Endodermal cell (in vitro differentiated cells): ENCODE data around the gene TPST2. TPM values are rescaled to one million over a fixed set of nuclear protein-coding genes. Genes with fewer than 3 reads are reported as not detected.

ENCODE experiments used
- DNase-seq: peaks from one replicate; pipeline ENCODE4 v3.0.0-alpha.2; 2017
- H3K27ac ChIP-seq: 2 replicates; pipeline ENCODE4 v1.5.1; 2013; ENCODE audit warnings: mild to moderate bottlenecking, low read depth, low read length, moderate library complexity
- H3K27me3 ChIP-seq: 2 replicates; pipeline ENCODE4 v1.6.1; 2013; ENCODE audit warnings: mild to moderate bottlenecking, low read length, moderate library complexity; ENCODE audit not compliant: insufficient read depth, control insufficient read depth, poor library complexity, severe bottlenecking
- H3K36me3 ChIP-seq: 2 replicates; pipeline ENCODE4 v1.7.0; 2013; ENCODE audit warnings: mild to moderate bottlenecking, low read length, moderate library complexity; ENCODE audit not compliant: control insufficient read depth, insufficient read depth
- H3K4me1 ChIP-seq: one replicate; pipeline ENCODE4 v1.7.0; 2013; ENCODE audit warnings: low read length; ENCODE audit not compliant: control insufficient read depth, insufficient read depth
- H3K4me3 ChIP-seq: 2 replicates; pipeline ENCODE4 v1.5.1; 2013; ENCODE audit warnings: mild to moderate bottlenecking, low read length, moderate library complexity
- H3K9ac ChIP-seq: 2 replicates; pipeline ENCODE4 v1.6.1; 2013; ENCODE audit warnings: mild to moderate bottlenecking, low read length, moderate library complexity; ENCODE audit not compliant: poor library complexity, severe bottlenecking; ENCODE audit errors: extremely low read depth
- H3K9me3 ChIP-seq: 2 replicates; pipeline ENCODE4 v1.6.1; 2013; ENCODE audit warnings: mild to moderate bottlenecking, low read length, moderate library complexity; ENCODE audit not compliant: control insufficient read depth
- H3K27ac Mint-ChIP-seq: 2 replicates; pipeline ENCODE4 v1.8.0; 2020; ENCODE audit warnings: mixed read lengths
- H3K27me3 Mint-ChIP-seq: 2 replicates; pipeline ENCODE4 v1.8.0; 2021; ENCODE audit warnings: mild to moderate bottlenecking, mixed read lengths; ENCODE audit not compliant: insufficient read depth
- H3K36me3 Mint-ChIP-seq: 2 replicates; pipeline ENCODE4 v1.8.0; 2020; ENCODE audit warnings: low read depth, mixed read lengths
- H3K4me1 Mint-ChIP-seq: 2 replicates; pipeline ENCODE4 v1.8.0; 2020; ENCODE audit warnings: mixed read lengths
- H3K4me3 Mint-ChIP-seq: 2 replicates; pipeline ENCODE4 v1.8.0; 2020; ENCODE audit warnings: mild to moderate bottlenecking, moderate library complexity, mixed read lengths
- H3K9me3 Mint-ChIP-seq: 2 replicates; pipeline ENCODE4 v1.8.0; 2020; ENCODE audit warnings: mild to moderate bottlenecking, mixed read lengths
- WGBS, 2 experiments: methylation state at CpG; one replicate each; pipeline versions ENCODE4 v1.1.5 to v1.1.7; 2013; ENCODE audit warnings: missing lambda C conversion rate in 2 of 2, mixed read lengths in 1 of 2; ENCODE audit not compliant: insufficient coverage in 1 of 2, insufficient read length in 1 of 2; 5-methylcytosine and 5-hydroxymethylcytosine counted together
- total RNA-seq, 2 donors: library from RNA; stranded (reverse); fragmentation: NEBNext Ultra II Directional in 1 of 2; extraction: Animal tissue kit (Norgen Biotek cat#: 25700) in 1 of 2; gene quantifications; 2 replicates in 1 of 2; 3 replicates in 1 of 2; pipeline ENCODE4 v1.2.1, GENCODE V29; 2021
- TF ChIP-seq, protein P1 (sequence below): fragments of 200-600 bp; sonication (generic); conservative IDR thresholded peaks from 2 replicates; pipeline ENCODE4 v1.5.0; 2021; ENCODE audit warnings: antibody characterized with exemption, mild to moderate bottlenecking

TPST2 gene
- total RNA-seq, 2 donors from 2014 or later: 38.9 to 53.2 TPM

GRCh38 chr22:26552466-26552865 lies 37.5 kb downstream of the TPST2 start:
- Mint-ChIP-seq H3K36me3 (peaks cover 14% of the 10 kb centered on the region), H3K4me3 (no peak overlapping the region), H3K9me3 (no peaks in the 10 kb centered on the region), H3K4me1 (peaks cover 12% of the 10 kb centered on the region), H3K27me3 (no peaks in the 10 kb centered on the region), H3K27ac (no peak overlapping the region)
- TF ChIP-seq, protein P1, sequence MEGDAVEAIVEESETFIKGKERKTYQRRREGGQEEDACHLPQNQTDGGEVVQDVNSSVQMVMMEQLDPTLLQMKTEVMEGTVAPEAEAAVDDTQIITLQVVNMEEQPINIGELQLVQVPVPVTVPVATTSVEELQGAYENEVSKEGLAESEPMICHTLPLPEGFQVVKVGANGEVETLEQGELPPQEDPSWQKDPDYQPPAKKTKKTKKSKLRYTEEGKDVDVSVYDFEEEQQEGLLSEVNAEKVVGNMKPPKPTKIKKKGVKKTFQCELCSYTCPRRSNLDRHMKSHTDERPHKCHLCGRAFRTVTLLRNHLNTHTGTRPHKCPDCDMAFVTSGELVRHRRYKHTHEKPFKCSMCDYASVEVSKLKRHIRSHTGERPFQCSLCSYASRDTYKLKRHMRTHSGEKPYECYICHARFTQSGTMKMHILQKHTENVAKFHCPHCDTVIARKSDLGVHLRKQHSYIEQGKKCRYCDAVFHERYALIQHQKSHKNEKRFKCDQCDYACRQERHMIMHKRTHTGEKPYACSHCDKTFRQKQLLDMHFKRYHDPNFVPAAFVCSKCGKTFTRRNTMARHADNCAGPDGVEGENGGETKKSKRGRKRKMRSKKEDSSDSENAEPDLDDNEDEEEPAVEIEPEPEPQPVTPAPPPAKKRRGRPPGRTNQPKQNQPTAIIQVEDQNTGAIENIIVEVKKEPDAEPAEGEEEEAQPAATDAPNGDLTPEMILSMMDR: no peak
- H3K9me3 ChIP-seq: no peaks in the 10 kb centered on the region
- no peak overlapping the region for H3K27ac ChIP-seq
- H3K9ac ChIP-seq: no peak overlapping the region
- no peak overlapping the region for H3K4me3 ChIP-seq
- no peaks in the 10 kb centered on the region for H3K36me3 ChIP-seq
- no peak for DNase-seq
- H3K4me1 ChIP-seq: peaks cover 3% of the 10 kb centered on the region
- WGBS, 2 experiments: 65 to 66% methylated on average over 6 to 9 of the region's 10 CpGs
- no peaks in the 10 kb centered on the region for H3K27me3 ChIP-seq

GRCh38 chr22:26551568-26551967 lies 38.4 kb downstream of the TPST2 start:
- H3K9me3 Mint-ChIP-seq: no peaks in the 10 kb centered on the region
- peaks cover 18% of the 10 kb centered on the region for H3K36me3 Mint-ChIP-seq
- H3K4me3 Mint-ChIP-seq: no peak overlapping the region
- H3K4me1 Mint-ChIP-seq: peaks cover 12% of the 10 kb centered on the region
- TF ChIP-seq, protein P1: no peak
- Histone ChIP-seq H3K36me3 (peaks cover 7% of the 10 kb centered on the region), H3K4me3 (no peak overlapping the region), H3K4me1 (peaks cover 3% of the 10 kb centered on the region), H3K9ac (no peak overlapping the region), H3K9me3 (no peaks in the 10 kb centered on the region), H3K27me3 (no peaks in the 10 kb centered on the region), H3K27ac (no peak overlapping the region)
- no peak for DNase-seq
- H3K27me3 Mint-ChIP-seq: no peaks in the 10 kb centered on the region
- no peak overlapping the region for H3K27ac Mint-ChIP-seq
- WGBS, 2 experiments: 98 to 100% methylated on average over 1 to 2 of the region's 2 CpGs

- peak overlapping the region; percentile 34 for H3K27ac ChIP-seq
- Mint-ChIP-seq H3K36me3 (peaks cover 19% of the 10 kb centered on the region), H3K9me3 (no peaks in the 10 kb centered on the region), H3K27ac (peak overlapping the region; percentile 68), H3K4me1 (peaks cover 12% of the 10 kb centered on the region), H3K27me3 (no peaks in the 10 kb centered on the region), H3K4me3 (no peak overlapping the region)
- H3K36me3 ChIP-seq: peaks cover 7% of the 10 kb centered on the region
- peaks cover 3% of the 10 kb centered on the region for H3K4me1 ChIP-seq
- DNase-seq: peak; percentile 65
- H3K4me3 ChIP-seq: no peak overlapping the region
- 78 to 84% methylated on average over 5 to 8 of the region's 8 CpGs for whole genome bisulfite sequencing, 2 experiments
- no peaks in the 10 kb centered on the region for H3K27me3 ChIP-seq
- no peak overlapping the region for H3K9ac ChIP-seq
- TF ChIP-seq, protein P1: no peak
- H3K9me3 ChIP-seq: no peaks in the 10 kb centered on the region
These were observed 39.4 kb downstream of the TPST2 start for GRCh38 chr22:26550498-26551033.
